ENCODE measurements around the gene SFT2D1. TPM values are rescaled to one million over a fixed set of nuclear protein-coding genes. Genes with fewer than 3 reads are reported as not detected.

Gene SFT2D1
- total RNA-seq, 1 experiment from 2014 or later: 40.2 TPM

DNA sequence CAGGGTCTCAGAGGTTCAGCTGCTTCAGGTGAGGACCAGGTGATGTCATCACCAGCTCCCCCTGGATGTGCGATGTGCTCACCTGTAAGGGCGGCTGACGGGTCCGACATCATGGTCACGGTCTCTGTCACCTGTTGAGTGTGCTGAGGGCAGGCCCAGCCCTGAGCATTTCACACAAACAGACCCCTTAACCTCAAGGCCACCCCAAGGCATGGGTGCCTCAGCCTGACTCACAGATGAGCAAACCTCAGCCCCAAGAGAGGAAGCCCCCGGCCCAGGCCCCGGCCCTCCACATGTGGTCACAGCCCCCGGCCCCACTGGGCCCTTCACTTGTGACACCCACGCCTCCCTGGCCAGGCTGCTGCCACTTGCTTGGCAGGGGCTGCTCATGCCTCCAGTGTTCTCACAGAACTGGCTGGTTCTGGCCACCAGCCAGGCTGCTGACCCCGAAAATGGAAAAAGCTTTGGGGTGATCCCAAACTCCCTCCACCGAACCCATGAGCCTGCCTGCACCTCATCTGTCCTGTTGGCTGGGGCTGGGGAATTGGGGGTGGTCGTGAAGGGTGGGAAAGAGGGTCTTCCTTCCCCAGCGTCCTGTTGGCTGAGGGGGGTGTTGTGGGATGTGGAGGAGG is 67.5 kb downstream of the SFT2D1 start:
- Histone ChIP-seq H2AK5ac (ENCODE audit: insufficient read length, low read length) (no peak overlapping the region), H3K4ac (ENCODE audit: low read depth, low read length) (no peak overlapping the region), H3K79me2 (ENCODE audit: insufficient read depth, low read length) (no peaks in the 10 kb centered on the region), H3K4me1 (ENCODE audit: insufficient read depth, low read length) (0 out of 2 replicates have a peak, but pooled peaks cover 2% of the 10 kb centered on the region), H4K5ac (ENCODE audit: insufficient read length, low read depth, low read length) (no peak overlapping the region), H3K23ac (ENCODE audit: insufficient read length, low read depth, low read length) (no peak overlapping the region), H2BK20ac (ENCODE audit: low read depth, low read length, poor library complexity, severe bottlenecking) (no peak overlapping the region), H2BK120ac (ENCODE audit: low read depth, low read length, poor library complexity, severe bottlenecking) (no peak overlapping the region), H2BK15ac (ENCODE audit: low read depth, low read length) (no peak overlapping the region), H3K79me1 (ENCODE audit: insufficient read depth, low read depth, low read length, poor library complexity, severe bottlenecking) (no peaks in the 10 kb centered on the region), H3T11ph (ENCODE audit: low read length) (no peak overlapping the region), H2AFZ (ENCODE audit: low read length) (no peak overlapping the region), H2BK12ac (ENCODE audit: insufficient read length, low read depth, low read length) (no peak overlapping the region), H3K27me3 (ENCODE audit: insufficient read depth, low read length) (no peaks in the 10 kb centered on the region), H3K56ac (ENCODE audit: insufficient read length, low read depth, low read length) (no peak overlapping the region), H3K23me2 (ENCODE audit: insufficient read length, low read depth, low read length, poor library complexity, severe bottlenecking) (no peaks in the 10 kb centered on the region), H4K8ac (replicated peaks; ENCODE audit: insufficient read length, low read depth, low read length) (no peak overlapping the region), H3K18ac (ENCODE audit: insufficient read length, low read depth, low read length) (no peak overlapping the region), H3K4me2 (ENCODE audit: insufficient read depth, insufficient read length, low read length) (no peak overlapping the region), H3K9ac (ENCODE audit: extremely low read depth, insufficient read length, low read length) (no peak overlapping the region), H3K14ac (ENCODE audit: insufficient read depth, low read length) (no peak overlapping the region), H2BK5ac (ENCODE audit: insufficient read length, low read length) (no peak overlapping the region), H3K9me3 (ENCODE audit: control insufficient read depth, low read depth, low read length) (no peaks in the 10 kb centered on the region), H3K27ac (ENCODE audit: insufficient read length, low read depth, low read length) (no peak overlapping the region), H4K20me1 (ENCODE audit: control insufficient read depth, insufficient read depth, insufficient read length) (no peaks in the 10 kb centered on the region), H4K91ac (ENCODE audit: insufficient read length, low read depth, low read length) (no peak overlapping the region)
- no CpG with 5 or more reads among the region's 13 CpGs for WGBS (ENCODE audit: extremely low coverage, insufficient read length, low lambda C conversion rate)
- no peak overlapping the region for H3K4me3 Mint-ChIP-seq
- no peaks in the 10 kb centered on the region for H3K36me3 Mint-ChIP-seq (ENCODE audit: insufficient read depth in 1 of 3, low read depth in 3 of 3)
- H3K27me3 Mint-ChIP-seq (ENCODE audit: low read depth): peaks cover 59% of the 10 kb centered on the region
- no peaks in the 10 kb centered on the region; a peak in 1 of 5 replicates for H3K9me3 Mint-ChIP-seq
- TF ChIP-seq, protein P1, sequence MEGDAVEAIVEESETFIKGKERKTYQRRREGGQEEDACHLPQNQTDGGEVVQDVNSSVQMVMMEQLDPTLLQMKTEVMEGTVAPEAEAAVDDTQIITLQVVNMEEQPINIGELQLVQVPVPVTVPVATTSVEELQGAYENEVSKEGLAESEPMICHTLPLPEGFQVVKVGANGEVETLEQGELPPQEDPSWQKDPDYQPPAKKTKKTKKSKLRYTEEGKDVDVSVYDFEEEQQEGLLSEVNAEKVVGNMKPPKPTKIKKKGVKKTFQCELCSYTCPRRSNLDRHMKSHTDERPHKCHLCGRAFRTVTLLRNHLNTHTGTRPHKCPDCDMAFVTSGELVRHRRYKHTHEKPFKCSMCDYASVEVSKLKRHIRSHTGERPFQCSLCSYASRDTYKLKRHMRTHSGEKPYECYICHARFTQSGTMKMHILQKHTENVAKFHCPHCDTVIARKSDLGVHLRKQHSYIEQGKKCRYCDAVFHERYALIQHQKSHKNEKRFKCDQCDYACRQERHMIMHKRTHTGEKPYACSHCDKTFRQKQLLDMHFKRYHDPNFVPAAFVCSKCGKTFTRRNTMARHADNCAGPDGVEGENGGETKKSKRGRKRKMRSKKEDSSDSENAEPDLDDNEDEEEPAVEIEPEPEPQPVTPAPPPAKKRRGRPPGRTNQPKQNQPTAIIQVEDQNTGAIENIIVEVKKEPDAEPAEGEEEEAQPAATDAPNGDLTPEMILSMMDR (conservative IDR thresholded peaks at IDR 0.05): no peak
- H3K4me1 Mint-ChIP-seq: no peaks in the 10 kb centered on the region
- H3K27ac Mint-ChIP-seq: no peak overlapping the region
- no peak for DNase-seq
